ENCODE measurements around the gene DENND1C. TPM values are rescaled to one million over a fixed set of nuclear protein-coding genes. Genes with fewer than 3 reads are reported as not detected.

DENND1C gene
- total and polyA plus RNA-seq, 2 of the 8 experiments (the other 6 are each of a cell fraction or from before 2014, with no cell fraction given) = 3.6 to 4.0 TPM

DNA sequence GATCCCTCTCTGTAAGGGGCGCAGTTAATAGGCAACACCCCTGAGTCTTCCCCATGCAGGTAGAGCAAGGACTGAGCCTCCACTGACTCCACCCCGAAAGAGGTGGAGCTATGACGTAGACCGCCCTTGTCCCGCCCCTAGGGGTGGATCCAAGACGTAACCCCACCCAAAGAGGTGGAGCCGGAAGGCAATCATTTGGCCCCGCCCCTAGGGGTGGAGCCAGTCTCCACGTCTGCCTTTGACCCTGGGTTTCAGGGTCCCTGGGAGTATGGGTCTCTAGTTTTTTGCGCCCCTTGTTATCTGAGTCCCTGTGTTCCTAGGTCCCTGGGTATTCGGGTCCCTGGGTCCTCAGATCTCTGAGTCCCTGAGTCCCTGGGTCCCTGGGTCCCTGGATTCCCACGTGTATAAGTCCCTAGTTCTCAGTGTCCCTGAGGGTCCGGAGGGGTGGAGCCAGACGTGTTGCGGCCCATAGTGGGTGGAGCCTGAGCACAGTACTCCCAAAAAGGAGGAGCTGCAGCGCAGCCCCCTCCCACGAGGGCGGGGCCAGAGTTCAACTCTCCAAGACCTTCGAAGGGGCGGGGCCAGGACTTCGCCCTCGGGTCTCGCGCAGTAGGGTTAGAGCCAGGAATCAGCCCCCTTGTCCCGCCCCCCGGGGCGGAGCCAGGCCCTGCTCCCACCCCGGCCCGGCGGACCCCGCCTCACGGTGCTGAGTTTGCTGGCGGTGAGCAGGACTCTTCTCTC lies 5.3 kb downstream of the DENND1C start (continued):
- TF ChIP-seq EP300 (IDR thresholded peaks at IDR 0.05; ENCODE audit: borderline replicate concordance in 1 of 2, low read depth in 2 of 2, low read length in 2 of 2) = no peak
- TF ChIP-seq, protein P1, sequence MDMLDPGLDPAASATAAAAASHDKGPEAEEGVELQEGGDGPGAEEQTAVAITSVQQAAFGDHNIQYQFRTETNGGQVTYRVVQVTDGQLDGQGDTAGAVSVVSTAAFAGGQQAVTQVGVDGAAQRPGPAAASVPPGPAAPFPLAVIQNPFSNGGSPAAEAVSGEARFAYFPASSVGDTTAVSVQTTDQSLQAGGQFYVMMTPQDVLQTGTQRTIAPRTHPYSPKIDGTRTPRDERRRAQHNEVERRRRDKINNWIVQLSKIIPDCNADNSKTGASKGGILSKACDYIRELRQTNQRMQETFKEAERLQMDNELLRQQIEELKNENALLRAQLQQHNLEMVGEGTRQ (IDR thresholded peaks at IDR 0.05; ENCODE audit: low read length) = no peak
- no peak for TF ChIP-seq SIX5 (IDR thresholded peaks at IDR 0.05; ENCODE audit: low read depth, low read length)
- no peak for TF ChIP-seq CHD1 (IDR thresholded peaks at IDR 0.05; ENCODE audit: low read depth, low read length)
- no peak for TF ChIP-seq RAD21 (IDR thresholded peaks at IDR 0.05 in 1 of 2, conservative IDR thresholded peaks at IDR 0.05 in 1 of 2; ENCODE audit: low read depth in 2 of 2, low read length in 2 of 2)
- TF ChIP-seq ZNF274 (IDR thresholded peaks at IDR 0.05; ENCODE audit: borderline replicate concordance, extremely low read depth, low read length) = no peak
- no peak for TF ChIP-seq JUN (IDR thresholded peaks at IDR 0.05; ENCODE audit: low read depth, low read length)
- no peak for TF ChIP-seq CTBP2 (IDR thresholded peaks at IDR 0.05; ENCODE audit: borderline replicate concordance, insufficient read depth, insufficient read length, low read length)
